CMK (cell line): ENCODE measurements around the gene PPIE.
"Not testable (repeated sequence)": the region's sequence is repeated elsewhere in the genome, so short reads cannot be mapped to it uniquely, and the experiment has no call there.

Source experiments
- DNase-seq: peaks from one replicate; pipeline ENCODE4 v3.0.0-alpha.2; 2010; ENCODE audit warnings: low read depth

PPIE gene

GRCh38 chr1:39777896-39778295 is 39.2 kb downstream of the PPIE start:
- DNase-seq: not testable (repeated sequence)

- not testable (repeated sequence) for DNase-seq
Observed at GRCh38 chr1:39778463-39779099, 39.9 kb downstream of the PPIE start.

GRCh38 chr1:39779137-39779536 is 40.5 kb downstream of the PPIE start:
- no peak for DNase-seq

GRCh38 chr1:39779821-39780220 is 41.1 kb downstream of the PPIE start:
- DNase-seq: no peak

- no peak for DNase-seq
Observed at GRCh38 chr1:39781349-39781715, 42.6 kb downstream of the PPIE start.

GRCh38 chr1:39782103-39782502 is 43.4 kb downstream of the PPIE start:
- no peak for DNase-seq

- not testable (repeated sequence) for DNase-seq
Observed at GRCh38 chr1:39782685-39783084, 44.0 kb downstream of the PPIE start.

- not testable (repeated sequence) for DNase-seq
Observed at GRCh38 chr1:39786303-39787107, 47.8 kb downstream of the PPIE start.

GRCh38 chr1:39787108-39787375 is 48.4 kb downstream of the PPIE start:
- DNase-seq: not testable (repeated sequence)

- no peak for DNase-seq
Observed at GRCh38 chr1:39787468-39787867, 48.8 kb downstream of the PPIE start.

- not testable (repeated sequence) for DNase-seq
Observed at GRCh38 chr1:39787964-39788363, 49.3 kb downstream of the PPIE start.

- DNase-seq: no peak
Observed at GRCh38 chr1:39788426-39788757, 49.7 kb downstream of the PPIE start.

- peak; percentile 78 for DNase-seq
Observed at GRCh38 chr1:39788758-39789570, 50.3 kb downstream of the PPIE start, which contains the start of gene BMP8B. TSS of gene BMP8B (minus strand) at chr1:39788865. CDS start at chr1:39788485, 380 bp downstream.

- no peak for DNase-seq
Observed at GRCh38 chr1:39789571-39790110, 51.0 kb downstream of the PPIE start.

GRCh38 chr1:39791838-39792237 is 53.2 kb downstream of the PPIE start:
- DNase-seq: no peak

GRCh38 chr1:39795651-39796050 is 57.0 kb downstream of the PPIE start:
- DNase-seq: no peak

GRCh38 chr1:39798859-39799769 is 60.4 kb downstream of the PPIE start:
- peak; percentile 86 for DNase-seq

- no peak for DNase-seq
Observed at GRCh38 chr1:39799770-39800470, 61.2 kb downstream of the PPIE start.

GRCh38 chr1:39800471-39800835 is 61.8 kb downstream of the PPIE start:
- no peak for DNase-seq

- DNase-seq: no peak
Observed at GRCh38 chr1:39802496-39803260, 64.0 kb downstream of the PPIE start.
